Femur (tissue), 1 donor: ENCODE measurements around the gene METTL24.

Experiments
- DNase-seq: peaks from one replicate; pipeline ENCODE4 v3.0.0-alpha.2; 2017

The METTL24 gene

GRCh38 chr6:110334423-110335180, 23.5 kb downstream of the METTL24 start:
- DNase-seq, result no peak

GRCh38 chr6:110332281-110332680, 25.9 kb downstream of the METTL24 start:
- no peak for DNase-seq

GRCh38 chr6:110331816-110332215, 26.3 kb downstream of the METTL24 start:
- DNase-seq, result no peak

- no peak for DNase-seq
Measured at GRCh38 chr6:110331390-110331789, 26.8 kb downstream of the METTL24 start.

DNA sequence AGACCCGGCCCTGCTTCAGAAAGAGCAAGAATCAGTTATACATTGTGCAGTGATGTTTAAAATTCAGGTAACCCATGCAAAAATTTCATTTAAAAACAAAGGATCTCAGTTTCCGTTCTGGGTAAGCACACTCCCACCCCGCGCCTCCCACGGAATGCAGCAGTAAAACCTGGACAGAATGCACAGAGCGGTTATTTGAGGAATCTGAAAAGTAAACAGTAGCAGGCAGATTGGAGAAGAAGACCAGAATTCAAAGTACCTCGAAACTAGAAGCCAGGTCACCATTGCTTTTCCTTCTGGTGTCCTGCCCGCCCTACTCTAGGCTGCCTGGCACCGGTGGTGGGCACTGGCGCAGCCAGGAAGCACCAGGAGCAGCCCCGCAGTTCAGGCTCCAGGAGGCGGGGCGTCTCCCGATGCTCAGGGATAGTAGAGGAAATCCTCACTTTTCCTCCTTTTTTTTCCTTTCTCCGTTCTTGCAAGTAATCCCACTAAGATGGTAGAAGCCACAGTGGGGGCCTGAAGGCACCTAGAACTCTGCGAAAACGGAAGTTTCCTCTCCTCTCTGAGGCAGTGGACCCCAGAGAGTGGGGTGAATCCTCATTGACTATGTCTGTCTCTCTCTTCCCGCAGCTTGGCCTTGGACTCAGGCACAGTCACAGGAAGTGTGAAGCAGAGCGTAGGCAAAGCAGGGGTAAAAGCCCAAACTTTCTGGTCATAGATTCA, 28.3 kb downstream of the METTL24 start:
- DNase-seq, result no peak

DNA sequence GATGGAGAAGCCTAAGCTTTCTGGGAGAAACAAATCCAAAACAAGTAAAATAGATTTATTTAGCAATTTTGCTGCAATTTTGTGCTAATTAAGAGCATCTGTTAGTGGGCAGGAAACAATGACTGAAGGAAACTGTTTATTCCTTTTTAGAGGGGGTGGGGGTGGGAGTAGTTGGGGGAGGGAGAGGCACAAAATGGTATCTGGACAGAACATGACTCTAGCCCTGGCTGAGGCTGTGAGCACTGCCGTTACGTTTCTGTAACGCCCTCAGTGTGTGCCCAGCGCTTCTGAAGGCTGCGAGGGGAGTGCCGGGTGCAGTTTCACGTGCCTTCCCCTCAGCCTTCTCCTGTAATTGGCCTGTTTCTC, 28.8 kb downstream of the METTL24 start:
- no peak for DNase-seq

DNA sequence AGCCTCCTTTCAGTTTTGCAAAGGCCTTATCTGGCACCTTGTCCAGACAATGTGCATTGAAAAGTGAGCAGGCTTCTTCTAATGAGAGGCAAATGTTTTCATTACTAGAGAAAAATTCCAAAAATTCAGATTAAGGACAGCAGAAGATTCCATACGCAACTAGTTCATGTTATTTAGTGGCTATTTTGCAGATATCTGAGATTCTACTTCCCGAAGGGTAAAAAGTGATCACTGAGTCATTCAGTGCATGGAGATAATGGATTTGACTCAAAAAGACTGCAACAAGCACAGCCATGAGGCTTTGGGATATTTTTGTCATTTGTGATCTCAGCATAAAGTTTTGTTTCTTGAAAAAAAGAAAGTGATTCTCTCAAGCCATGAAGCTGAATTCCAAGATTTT, 29.9 kb downstream of the METTL24 start:
- DNase-seq, result no peak

GRCh38 chr6:110327391-110327790, 30.8 kb downstream of the METTL24 start:
- no peak for DNase-seq

DNA sequence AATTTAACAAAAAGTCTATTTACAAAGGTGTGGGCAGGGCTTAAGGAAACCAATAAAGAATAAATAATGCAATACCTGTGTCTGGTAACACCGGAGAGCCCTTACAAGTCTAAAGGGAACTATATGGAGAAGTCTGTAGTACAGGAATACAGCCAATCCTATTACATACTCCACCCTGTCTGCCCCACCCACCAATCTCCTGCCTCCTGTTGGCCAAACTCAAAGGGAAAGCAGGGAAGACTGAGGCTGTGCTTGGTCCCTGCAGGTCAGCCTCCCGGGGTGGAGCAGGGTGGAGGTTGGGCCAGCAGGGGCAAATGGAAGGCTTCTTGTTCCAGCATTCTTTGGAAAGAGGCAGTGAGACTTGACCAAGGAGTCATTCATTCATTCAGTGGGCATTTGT, 31.5 kb downstream of the METTL24 start:
- DNase-seq, result no peak

GRCh38 chr6:110326057-110326456, 32.1 kb downstream of the METTL24 start:
- no peak for DNase-seq

DNA sequence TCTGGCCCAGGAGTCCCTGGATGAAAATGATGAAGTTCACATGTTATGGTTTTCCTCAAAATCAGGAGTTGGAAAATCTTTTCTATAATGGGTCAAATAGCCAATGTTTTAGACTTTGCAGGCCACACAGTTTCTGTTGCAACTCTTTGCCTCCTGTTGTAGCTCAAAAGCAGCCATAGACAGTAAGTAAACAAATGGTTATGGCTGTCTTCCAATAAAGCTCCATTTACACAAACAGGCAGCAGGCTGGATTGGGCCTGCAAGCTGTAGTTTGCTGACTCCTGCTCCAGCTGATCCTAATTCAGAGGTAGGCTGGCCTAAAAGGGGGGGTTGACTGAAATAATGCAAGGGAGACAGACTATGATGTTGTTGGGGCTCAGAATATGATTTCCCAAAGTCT, 33.0 kb downstream of the METTL24 start:
- no peak for DNase-seq

- DNase-seq, result no peak
Measured at GRCh38 chr6:110324548-110324947, 33.6 kb downstream of the METTL24 start.

DNA sequence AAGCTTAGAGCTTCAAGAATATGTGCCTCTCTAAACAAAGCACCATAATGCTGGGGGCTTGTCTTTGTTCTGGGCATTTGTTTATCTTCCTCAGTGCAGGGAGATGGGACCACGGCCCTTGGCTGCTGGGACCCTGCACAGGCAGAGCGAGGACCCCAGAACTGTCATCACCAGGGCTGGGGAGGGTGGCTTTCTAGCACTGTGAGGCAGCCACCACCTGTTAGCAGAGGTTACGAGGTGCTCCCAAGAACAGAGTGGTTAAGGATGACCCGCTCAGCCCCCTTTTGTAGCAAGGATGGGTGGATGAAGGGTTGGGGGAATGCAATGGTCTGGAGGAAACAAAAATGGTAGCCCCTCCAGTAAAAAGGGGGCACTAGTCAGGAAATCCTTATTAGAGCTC, 34.9 kb downstream of the METTL24 start:
- no peak for DNase-seq

- no peak for DNase-seq
Measured at GRCh38 chr6:110322874-110323242, 35.3 kb downstream of the METTL24 start.

GRCh38 chr6:110322151-110322873, 35.8 kb downstream of the METTL24 start:
- DNase-seq, result no peak

- no peak for DNase-seq
Measured at GRCh38 chr6:110320307-110320706, 37.8 kb downstream of the METTL24 start.

DNA sequence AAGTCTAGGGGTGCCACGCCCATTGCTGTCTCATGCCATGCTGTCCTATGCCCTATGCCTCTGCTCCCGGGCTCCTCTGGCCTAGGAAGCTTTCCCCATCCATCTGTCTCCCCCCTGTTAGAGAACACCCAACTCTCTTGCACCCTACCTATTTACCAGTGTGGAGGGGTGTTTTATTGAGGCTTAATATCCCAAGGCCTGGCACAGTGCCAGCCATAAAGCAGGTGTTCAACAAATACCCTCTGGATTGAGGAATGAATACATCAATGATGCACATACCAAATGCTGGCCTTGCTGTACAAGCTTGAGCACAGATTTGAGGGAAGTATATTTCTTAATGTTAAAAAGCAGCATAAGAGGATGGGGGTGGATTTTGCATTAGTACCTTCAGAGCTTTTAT, 38.3 kb downstream of the METTL24 start:
- DNase-seq, result no peak

- no peak for DNase-seq
Measured at GRCh38 chr6:110319381-110319780, 38.8 kb downstream of the METTL24 start.

DNA sequence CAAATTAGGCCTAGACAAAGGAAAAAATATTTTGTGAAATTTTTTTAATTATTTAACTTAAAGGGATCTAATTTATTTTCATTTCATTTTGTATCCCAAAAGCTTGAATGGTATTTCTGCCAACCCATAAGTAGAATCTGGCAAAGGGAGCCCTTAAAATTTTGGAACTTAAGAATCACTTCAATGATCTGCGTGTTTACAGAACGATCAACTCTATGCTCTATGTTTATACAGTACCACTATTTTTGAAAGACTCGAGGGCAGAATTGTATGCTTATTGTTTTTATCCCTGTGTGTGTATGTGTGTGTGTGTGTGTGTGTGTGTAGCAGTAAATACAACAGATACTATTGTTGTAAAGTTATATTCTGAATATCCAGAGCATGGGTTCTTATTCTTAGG, 39.2 kb downstream of the METTL24 start:
- DNase-seq, result no peak

- no peak for DNase-seq
Measured at GRCh38 chr6:110317646-110318045, 40.5 kb downstream of the METTL24 start.

DNA sequence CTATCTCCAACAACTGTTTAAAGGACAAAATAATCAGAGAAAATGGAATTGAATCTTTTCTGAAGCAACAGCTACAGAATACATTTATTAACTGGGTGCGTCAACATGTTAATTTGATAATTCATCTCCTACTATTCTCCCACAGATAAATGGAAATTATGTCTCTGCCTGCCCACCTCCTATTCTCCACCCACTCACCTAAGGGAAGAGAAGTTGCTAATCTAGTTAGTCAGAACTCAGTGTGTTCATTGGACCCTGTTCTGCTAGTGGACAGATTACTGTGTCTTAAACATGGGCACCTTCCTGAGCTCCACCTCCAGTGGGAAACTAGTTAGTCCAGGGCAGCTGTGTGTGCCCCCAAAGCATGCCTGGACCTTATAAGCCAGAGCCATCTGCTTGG, 41.0 kb downstream of the METTL24 start:
- no peak for DNase-seq

DNA sequence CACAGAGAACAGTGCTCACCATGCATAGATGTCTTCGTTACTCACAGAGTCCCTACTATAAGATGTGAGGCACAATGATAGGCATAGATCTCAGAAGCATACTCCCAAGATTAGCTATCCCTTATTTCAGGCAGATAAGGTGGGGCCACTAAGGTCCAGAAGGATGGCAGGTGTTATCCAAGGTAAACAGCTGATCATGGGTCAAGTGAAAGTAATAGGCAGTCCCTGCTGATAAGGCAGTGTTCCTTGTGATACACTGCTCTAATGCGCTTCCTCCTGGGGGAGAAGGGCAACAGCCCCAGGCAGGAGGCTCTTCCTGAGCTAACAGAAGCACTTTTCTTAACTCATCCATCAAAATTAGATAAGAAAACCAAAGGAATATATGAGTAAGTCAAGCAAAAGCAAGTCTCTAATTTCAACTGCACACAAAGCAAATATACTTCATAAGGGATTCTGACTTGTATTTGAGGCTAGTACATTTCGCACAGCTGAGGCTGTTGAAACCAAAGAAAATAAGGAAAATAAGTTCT, 42.2 kb downstream of the METTL24 start:
- no peak for DNase-seq

GRCh38 chr6:110315207-110315868, 42.8 kb downstream of the METTL24 start:
- no peak for DNase-seq
